HG02678 (cell line): ENCODE data around the gene BRSK1.

Experiments
- ATAC-seq: cut with Tn5 transposase; IDR thresholded peaks from one replicate; pipeline ENCODE4 v1.9.1; 2021; ENCODE audit warnings: mild to moderate bottlenecking, moderate library complexity; ENCODE audit not compliant: unreplicated experiment

The BRSK1 gene

DNA sequence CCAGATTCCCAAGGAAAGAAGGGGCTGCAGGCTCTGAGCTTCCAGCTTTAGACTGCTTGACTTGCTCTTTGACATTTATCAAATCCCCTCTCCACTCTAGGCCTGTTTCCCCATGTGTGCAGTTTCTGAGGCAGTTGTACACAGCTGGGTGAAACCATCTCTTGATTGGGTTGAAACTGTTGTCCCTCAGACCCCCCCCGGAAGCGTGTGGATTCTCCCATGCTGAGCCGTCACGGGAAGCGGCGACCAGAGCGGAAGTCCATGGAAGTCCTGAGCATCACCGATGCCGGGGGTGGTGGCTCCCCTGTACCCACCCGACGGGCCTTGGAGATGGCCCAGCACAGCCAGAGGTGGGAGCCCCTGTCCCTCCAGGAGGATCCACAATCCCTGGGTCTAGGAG is 19.7 kb downstream of the BRSK1 start:
- no peak for ATAC-seq

DNA sequence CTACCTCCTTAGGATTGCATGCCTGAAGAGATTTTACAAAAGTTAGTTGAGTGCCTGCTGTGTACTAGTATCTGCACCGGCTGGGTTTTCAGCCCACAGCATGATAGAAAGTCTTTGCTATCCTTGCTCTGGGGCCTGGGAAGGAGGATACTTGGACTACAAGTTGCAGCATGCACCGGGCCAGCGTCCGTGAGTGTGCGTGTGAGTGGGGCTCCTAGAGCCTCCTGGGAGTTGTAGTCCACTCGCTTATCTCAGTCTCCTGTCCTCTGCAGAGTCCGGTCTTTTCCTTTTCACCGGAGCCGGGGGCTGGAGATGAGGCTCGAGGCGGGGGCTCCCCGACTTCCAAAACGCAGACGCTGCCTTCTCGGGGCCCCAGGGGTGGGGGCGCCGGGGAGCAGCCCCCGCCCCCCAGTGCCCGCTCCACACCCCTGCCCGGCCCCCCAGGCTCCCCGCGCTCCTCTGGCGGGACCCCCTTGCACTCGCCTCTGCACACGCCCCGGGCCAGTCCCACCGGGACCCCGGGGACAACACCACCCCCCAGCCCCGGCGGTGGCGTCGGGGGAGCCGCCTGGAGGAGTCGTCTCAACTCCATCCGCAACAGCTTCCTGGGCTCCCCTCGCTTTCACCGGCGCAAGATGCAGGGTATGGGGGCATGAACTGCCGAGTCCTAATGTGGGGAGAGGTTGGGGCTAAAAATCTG is 20.6 kb downstream of the BRSK1 start:
- no peak for ATAC-seq

GRCh38 chr19:55304980-55305379 is 21.2 kb downstream of the BRSK1 start:
- ATAC-seq = no peak

DNA sequence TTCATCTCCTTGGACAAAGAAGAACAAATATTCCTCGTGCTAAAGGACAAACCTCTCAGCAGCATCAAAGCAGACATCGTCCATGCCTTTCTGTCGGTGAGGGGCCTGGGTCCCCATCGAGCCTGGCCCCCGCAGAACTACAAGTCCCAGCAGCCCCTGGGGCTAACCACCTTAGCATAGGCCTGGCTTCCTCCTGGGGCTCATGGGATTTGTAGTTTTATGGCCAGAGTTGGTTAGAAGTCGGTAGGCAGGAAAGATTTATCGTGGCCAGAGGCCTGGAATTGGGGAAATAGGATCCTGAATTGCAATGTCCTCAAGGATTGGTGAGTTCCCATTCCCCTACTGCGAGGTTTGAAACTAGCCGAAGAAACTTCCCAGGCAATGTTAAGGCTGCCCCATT is 21.7 kb downstream of the BRSK1 start:
- ATAC-seq = no peak

DNA sequence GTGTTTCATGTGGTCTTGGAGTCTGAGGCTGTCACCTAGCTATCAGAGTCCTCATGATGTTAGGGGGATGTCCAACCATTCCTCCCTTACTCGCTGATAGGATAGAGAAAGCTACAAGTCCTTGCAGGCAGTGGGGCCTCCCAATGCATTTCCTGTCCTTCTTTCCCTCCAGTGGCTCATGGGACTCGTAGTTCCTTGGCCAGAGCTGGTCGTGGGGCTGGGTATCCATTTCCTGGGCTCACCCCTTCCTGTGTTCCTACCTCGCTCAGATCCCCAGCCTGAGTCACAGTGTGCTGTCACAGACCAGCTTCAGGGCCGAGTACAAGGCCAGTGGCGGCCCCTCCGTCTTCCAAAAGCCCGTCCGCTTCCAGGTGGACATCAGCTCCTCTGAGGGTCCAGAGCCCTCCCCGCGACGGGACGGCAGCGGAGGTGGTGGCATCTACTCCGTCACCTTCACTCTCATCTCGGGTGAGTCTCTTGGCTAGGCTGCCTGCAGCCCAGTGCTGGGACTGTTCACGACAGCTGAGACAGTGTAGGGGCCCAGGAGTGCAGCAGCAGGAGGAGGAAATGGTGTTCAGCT is 22.3 kb downstream of the BRSK1 start:
- ATAC-seq = no peak

GRCh38 chr19:55306712-55307111 is 22.9 kb downstream of the BRSK1 start:
- no peak for ATAC-seq

- ATAC-seq = no peak
Measured at GRCh38 chr19:55308281-55308680, 24.5 kb downstream of the BRSK1 start.

DNA sequence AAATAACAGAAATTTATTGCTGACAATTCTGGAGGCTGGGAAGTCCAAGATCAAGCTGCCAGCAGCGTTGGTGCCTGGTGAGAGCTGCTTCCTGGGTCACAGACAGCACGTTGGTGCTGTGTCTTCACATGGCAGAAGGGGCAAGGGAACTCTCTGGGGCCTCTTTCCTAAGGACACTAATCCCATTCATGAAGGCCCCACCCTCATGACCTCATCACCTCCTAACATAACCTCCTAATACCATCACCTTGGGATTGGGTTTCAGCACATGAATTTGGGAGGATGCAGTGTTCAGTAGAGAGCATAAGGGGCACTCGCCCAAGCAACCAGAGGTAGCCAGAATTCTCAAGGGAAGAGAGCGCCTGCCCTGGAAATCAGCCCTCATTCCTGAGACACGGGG is 25.7 kb downstream of the BRSK1 start:
- ATAC-seq = no peak

DNA sequence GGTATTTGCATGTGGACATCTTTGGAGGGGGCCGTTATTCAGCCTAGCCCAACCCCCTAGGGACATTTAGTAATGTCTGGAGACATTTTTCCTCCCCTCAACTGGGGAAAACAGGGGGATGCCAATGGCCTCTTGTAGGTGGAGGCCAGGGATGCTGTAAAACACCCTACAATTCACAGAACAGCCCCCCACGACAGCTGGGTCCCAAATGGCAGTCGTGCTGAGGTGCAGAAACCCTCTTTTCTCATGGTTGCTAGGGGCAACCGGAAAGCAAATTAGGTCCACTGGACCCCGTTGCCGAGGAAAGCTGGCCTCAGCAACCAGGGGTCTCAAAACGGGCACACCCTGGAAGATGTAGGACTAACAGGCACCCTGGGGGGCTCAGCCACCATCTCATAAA is 26.7 kb downstream of the BRSK1 start:
- ATAC-seq = no peak

- ATAC-seq = no peak
Measured at GRCh38 chr19:55311397-55311796, 27.6 kb downstream of the BRSK1 start.

- ATAC-seq = no peak
Measured at GRCh38 chr19:55311797-55312196, 28.0 kb downstream of the BRSK1 start.

- no peak for ATAC-seq
Measured at GRCh38 chr19:55312621-55313512, 29.1 kb downstream of the BRSK1 start.

DNA sequence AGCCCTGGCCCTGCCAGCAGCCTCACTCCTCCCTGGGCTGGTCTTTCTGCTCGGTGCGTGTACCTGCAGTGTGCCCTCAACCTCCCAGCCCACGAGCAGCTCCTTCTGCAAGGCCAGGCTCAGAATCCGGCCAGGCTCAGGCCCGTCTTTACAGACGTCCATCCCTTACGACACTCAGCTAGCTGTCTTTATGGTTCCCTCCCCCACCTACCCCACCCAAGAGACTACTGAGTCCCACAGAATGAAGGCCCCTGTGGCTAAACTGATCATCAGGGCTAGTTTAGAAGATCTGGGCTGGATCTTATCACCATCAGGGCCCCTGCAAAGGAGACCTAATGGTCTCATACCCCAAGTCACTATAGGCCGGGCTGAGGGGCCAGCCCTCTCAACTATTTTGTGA is 30.6 kb downstream of the BRSK1 start:
- no peak for ATAC-seq

DNA sequence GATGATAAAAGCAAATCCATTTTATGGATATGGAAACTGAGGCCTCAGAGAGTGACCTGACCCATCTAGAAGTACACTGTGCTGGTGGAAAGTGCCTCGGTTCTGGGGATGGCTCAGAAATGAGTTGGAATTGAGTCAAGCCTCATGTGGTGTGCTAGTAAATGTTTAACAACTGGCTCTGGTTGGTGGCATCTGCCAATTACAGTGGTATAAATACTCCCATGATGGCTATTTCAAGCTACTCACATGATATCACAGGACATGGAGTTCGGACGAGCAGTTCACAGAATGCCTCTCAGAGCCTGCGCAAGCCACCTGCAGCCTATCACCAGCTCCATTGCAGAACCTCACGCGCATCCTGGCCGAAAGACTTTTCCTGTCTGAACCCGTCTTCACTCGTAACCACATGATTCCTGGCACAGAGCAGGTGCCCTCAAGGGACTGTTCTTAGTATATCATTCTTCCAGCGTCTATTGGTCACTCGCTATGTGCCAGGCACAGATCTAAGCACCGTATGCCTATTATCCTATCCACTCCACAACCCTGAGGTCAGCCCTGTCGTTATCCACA is 32.2 kb downstream of the BRSK1 start:
- ATAC-seq = no peak

DNA sequence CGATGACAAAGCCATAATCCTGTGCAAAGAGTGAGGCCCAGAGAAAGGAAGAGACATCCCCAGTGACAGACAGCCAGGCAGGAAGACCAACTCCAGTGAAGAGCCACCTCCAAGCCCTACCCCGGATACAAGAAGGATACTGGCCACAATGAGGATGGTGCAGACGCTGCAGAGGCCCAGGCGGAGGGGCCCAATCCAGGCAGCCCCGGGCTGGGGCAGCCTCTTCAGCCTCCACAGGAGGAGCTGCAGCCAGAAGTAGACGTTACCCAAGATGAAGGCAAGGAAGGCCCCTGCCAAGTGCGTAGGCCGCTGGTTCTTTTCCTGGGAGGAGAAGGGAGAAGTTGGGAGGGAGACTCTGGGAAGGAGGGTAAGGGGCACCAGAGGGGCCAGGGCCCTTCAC is 32.8 kb downstream of the BRSK1 start:
- ATAC-seq = no peak

GRCh38 chr19:55319785-55320184 is 36.0 kb downstream of the BRSK1 start:
- no peak for ATAC-seq

DNA sequence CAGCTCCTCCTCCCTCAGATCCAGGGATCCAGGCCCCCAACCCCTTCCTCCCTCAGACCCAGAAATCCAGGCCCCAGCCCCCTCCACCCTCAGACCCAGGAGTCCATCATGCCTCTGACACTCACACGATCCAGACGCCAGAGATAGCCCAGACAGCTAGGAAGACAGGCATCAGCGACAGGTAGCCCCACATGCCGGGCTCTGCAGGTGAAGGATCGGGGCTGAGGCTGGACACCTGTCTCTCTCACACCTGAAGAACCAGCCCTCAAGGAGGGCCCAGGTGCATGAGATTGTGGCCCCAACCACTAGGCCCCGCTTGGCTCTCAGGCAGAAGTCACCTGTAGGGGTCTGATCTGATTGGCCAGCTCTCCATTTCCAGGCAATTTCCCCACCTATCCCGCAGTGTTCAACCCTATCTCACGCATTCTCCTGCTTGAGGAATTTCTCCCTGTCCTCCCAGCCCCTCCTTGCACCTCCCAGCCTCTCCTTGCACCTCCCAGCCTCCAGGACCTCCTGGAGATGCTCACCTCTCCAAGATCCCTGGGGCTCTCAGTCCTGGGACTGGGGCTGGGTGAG is 37.1 kb downstream of the BRSK1 start:
- no peak for ATAC-seq

DNA sequence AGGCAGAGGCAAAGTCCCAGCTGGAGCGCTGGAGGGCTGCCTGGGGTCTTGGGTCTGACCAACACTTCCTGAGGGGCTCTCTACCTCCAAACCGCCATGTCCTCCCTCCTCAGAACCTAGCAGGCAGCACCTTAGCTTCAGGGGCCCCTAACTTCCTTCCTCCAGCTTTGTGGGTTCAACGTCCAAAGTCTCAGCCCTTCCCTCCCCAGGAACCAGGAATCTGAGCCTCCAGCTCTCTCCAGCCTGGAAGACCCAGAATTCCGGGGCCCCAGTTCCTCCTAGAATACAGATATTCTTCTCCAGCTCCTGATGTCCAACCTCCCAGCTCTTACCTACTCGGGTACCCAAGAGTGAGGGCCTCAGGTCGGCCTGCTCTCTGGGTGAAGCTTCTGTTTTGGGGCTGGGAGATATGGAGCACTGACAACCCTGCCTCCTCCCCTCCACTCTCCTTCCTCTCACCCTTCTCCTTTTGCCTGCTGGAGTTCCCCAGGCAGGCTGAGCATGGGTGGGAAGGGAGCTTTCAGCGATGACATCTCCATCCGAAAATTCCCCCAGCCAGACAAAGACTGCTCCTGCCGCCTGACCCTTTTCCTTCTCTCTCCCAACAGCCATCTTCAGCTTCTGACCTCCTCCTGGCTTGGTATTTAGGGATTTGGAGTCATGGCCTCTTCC is 37.8 kb downstream of the BRSK1 start:
- no peak for ATAC-seq

DNA sequence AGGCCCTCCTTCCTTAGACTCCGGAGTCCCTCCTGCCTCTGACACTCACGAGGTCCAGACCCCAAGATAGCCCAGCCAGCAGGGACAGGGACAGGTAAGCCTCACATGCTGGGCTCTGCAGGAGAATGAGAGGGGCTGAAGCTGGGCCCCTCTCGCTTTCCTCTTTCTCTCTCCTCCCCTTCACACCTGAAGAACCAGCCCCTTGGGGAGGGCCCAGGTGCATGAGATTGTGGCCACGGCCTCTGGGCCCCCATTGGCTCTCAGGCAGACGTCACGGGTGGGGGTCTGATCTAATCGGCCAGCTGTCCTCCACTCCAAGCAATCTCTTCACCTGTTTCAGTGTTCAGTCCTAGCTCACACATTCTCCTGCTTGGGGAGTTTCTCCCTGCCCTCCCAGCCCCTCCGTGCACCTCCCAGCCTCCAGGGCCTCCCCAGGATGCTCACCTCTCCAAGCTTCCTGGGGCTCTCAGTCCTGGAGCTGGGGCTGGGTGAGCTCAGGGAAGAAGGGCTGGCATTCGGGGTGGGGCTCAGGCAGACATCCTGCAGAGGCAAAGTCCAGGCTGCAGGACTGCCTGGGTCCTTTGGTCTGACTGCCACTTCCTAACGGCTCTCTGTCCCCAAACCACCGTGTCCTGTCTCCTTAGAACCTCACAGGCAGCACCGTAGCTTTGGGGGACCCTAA is 38.5 kb downstream of the BRSK1 start:
- no peak for ATAC-seq

- ATAC-seq = no peak
Measured at GRCh38 chr19:55324662-55325061, 40.9 kb downstream of the BRSK1 start.
